Hair follicle dermal papilla cell (primary cell): ENCODE results near the gene PAPLN. TPM values are rescaled to one million over a fixed set of nuclear protein-coding genes. Genes with fewer than 3 reads are reported as not detected.

Experiments used
- small RNA-seq: library from RNA; depleted of rRNA; stranded (forward); fragments of <200 nt; gene quantifications from one replicate; pipeline ENCODE3, GENCODE V24; 2012
- total RNA-seq: library from RNA; depleted of rRNA; stranded (reverse); fragments of >200 nt; gene quantifications from 2 replicates; pipeline ENCODE4 v1.2.3, GENCODE V29; 2012

Gene PAPLN
- total RNA-seq = 3.6 and 6.8 TPM in 2 replicates

GRCh38 chr14:73237219-73237785 is at the start of gene PAPLN:
Gene PAPLN, plus strand, starts transcription at chr14:73237506. Its CDS starts 2,273 bp downstream, at chr14:73239779.

Small RNA genes within 50 kb of the gene (small RNA-seq; reads per million reads assigned to genes)
- gene AC004858.1 = not detected
- gene RNU6-419P = not detected

Other genes with a start within 250 kb of the PAPLN start
- 25.5 and 28.6 TPM in 2 replicates for gene ZFYVE1, start 210.4 kb upstream of the PAPLN start, total RNA-seq
- 36.2 and 37.5 TPM in 2 replicates for gene RBM25, start 179.0 kb upstream of the PAPLN start, total RNA-seq
- 57.4 and 65.5 TPM in 2 replicates for gene PSEN1, start 101.0 kb upstream of the PAPLN start, total RNA-seq
- gene NUMB, start 221.0 kb downstream of the PAPLN start, total RNA-seq = 39.5 and 49.3 TPM in 2 replicates